Upper lobe of left lung (tissue), 4 donors: ENCODE results near the gene ITSN1.

Source experiments
- EP300 ChIP-seq, 4 donors: sonication (generic); formaldehyde crosslinking; IDR thresholded peaks; one replicate each; pipeline ENCODE4 v1.5.1; 2017; ENCODE audit warnings: antibody characterized with exemption in 4 of 4, control low read depth in 2 of 4
- POLR2A ChIP-seq, 4 donors: fragments of 450-650 bp; IDR thresholded peaks; one replicate each; pipeline ENCODE4 v1.5.1; 2016 to 2017; ENCODE audit warnings: antibody characterized with exemption in 4 of 4, mild to moderate bottlenecking in 2 of 4
- TF ChIP-seq, protein P1 (sequence below), 6 experiments: fragments of 450-650 bp in 4 of 6; fragments of 200-600 bp in 2 of 6; sonication (generic) in 2 of 6; IDR thresholded peaks; one replicate each; pipeline ENCODE4 v1.5.1; 2016 to 2019; ENCODE audit warnings: antibody characterized with exemption in 6 of 6

DNA sequence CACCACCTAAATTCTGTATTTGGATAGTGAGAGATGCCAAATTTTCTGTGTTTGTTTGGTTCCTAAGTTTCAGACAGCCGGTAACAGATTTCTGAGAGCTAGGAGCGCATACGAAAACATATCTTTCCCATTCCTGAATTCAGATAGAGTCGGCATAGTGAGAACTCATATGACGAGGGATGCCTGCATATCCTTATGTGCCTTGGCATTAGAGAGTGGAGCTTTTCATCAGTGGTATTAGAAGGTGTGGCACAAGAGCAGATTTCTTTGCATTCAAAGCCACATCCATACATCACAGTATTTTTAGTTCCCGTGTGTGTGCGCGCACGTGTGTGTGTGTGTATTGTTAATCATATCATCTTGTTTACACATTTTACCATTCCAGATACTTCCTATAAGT lies 187.5 kb downstream of the ITSN1 start:
- TF ChIP-seq, protein P1, sequence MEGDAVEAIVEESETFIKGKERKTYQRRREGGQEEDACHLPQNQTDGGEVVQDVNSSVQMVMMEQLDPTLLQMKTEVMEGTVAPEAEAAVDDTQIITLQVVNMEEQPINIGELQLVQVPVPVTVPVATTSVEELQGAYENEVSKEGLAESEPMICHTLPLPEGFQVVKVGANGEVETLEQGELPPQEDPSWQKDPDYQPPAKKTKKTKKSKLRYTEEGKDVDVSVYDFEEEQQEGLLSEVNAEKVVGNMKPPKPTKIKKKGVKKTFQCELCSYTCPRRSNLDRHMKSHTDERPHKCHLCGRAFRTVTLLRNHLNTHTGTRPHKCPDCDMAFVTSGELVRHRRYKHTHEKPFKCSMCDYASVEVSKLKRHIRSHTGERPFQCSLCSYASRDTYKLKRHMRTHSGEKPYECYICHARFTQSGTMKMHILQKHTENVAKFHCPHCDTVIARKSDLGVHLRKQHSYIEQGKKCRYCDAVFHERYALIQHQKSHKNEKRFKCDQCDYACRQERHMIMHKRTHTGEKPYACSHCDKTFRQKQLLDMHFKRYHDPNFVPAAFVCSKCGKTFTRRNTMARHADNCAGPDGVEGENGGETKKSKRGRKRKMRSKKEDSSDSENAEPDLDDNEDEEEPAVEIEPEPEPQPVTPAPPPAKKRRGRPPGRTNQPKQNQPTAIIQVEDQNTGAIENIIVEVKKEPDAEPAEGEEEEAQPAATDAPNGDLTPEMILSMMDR (IDR thresholded peaks at IDR 0.05): no peak
- TF ChIP-seq EP300 (IDR thresholded peaks at IDR 0.05): no peak
- no peak for TF ChIP-seq POLR2A (IDR thresholded peaks at IDR 0.05)
